ENCODE results near the gene MMRN1.

- TF ChIP-seq CTCF (IDR thresholded peaks at IDR 0.05) (no peak), POLR2AphosphoS5 (IDR thresholded peaks at IDR 0.05) (no peak), POLR2A (IDR thresholded peaks at IDR 0.05) (no peak), EP300 (IDR thresholded peaks at IDR 0.05) (no peak)
Observed at GRCh38 chr4:89868276-89868675, 26.4 kb upstream of the MMRN1 start.

All from suprapubic skin (tissue), 4 donors.